IMR-90 (cell line): ENCODE data around the gene CLEC4G. TPM values are rescaled to one million over a fixed set of nuclear protein-coding genes. Genes with fewer than 3 reads are reported as not detected.

Source experiments
- ATAC-seq: fragments of 200-7000 bp; cut with Tn5 transposase; 2 replicates; pipeline ENCODE4 v1.9.1; 2020; ENCODE audit warnings: low read depth, mild to moderate bottlenecking, moderate library complexity
- BruUV-seq: library from RNA; stranded (reverse); fragments of 400-500 nt; replicated peaks from 2 replicates; lab custom pipeline; 2021; lab: Mats Ljungman, UMichigan
- CTCF ChIA-PET: fragments of 300-600 bp; formaldehyde crosslinking; extraction: SDS; loops from one replicate; lab custom pipeline; 2021; ENCODE audit warnings: antibody characterized with exemption; lab: Yijun Ruan, JAX
- POLR2A ChIA-PET: fragments of 300-600 bp; sonication (Branson Sonifier 250); formaldehyde crosslinking; loops from one replicate; lab custom pipeline; 2022; ENCODE audit warnings: antibody characterized with exemption; ENCODE audit not compliant: unreplicated experiment; lab: Charles Lee
- DNase-seq: peaks from one replicate; pipeline ENCODE4 v3.0.0; 2013
- H2AFZ ChIP-seq: replicated peaks from 2 replicates; pipeline ENCODE3; 2013; ENCODE audit warnings: low read length, mild to moderate bottlenecking; ENCODE audit not compliant: poor library complexity
- H2AK5ac ChIP-seq: 2 replicates; pipeline ENCODE4 v1.6.1; 2013; ENCODE audit warnings: low read depth, low read length, inconsistent platforms
- H2AK9ac ChIP-seq: replicated peaks from 2 replicates; pipeline ENCODE3; 2013; ENCODE audit warnings: mild to moderate bottlenecking, low read depth, low read length, moderate library complexity; ENCODE audit not compliant: poor library complexity
- H2BK120ac ChIP-seq: 2 replicates; pipeline ENCODE4 v1.6.1; 2013; ENCODE audit warnings: low read depth, low read length, inconsistent platforms
- H2BK15ac ChIP-seq: 3 replicates; pipeline ENCODE4 v1.6.1; 2013; ENCODE audit warnings: low read depth, low read length, inconsistent platforms
- H2BK20ac ChIP-seq: 2 replicates; pipeline ENCODE4 v1.6.1; 2013; ENCODE audit warnings: low read depth, mild to moderate bottlenecking, inconsistent platforms, low read length, moderate library complexity
- H2BK5ac ChIP-seq: 2 replicates; pipeline ENCODE4 v1.6.1; 2013; ENCODE audit warnings: mild to moderate bottlenecking, low read depth, low read length, inconsistent platforms; ENCODE audit not compliant: poor library complexity, severe bottlenecking
- H3K14ac ChIP-seq: replicated peaks from 2 replicates; pipeline ENCODE4 v1.6.1; 2013; ENCODE audit warnings: low read depth, low read length, inconsistent platforms
- H3K18ac ChIP-seq: 2 replicates; pipeline ENCODE4 v1.6.1; 2013; ENCODE audit warnings: low read depth, low read length, control low read depth
- H3K23ac ChIP-seq: 2 replicates; pipeline ENCODE4 v1.6.1; 2013; ENCODE audit warnings: low read depth, low read length, inconsistent platforms
- H3K27ac ChIP-seq: 2 replicates; pipeline ENCODE4 v1.5.1; 2013; ENCODE audit warnings: mild to moderate bottlenecking, control low read depth, low read length; ENCODE audit not compliant: insufficient read depth
- H3K27me3 ChIP-seq: 2 replicates; pipeline ENCODE4 v1.6.1; 2013; ENCODE audit warnings: low read length; ENCODE audit not compliant: control insufficient read depth, insufficient read depth
- H3K36me3 ChIP-seq: 2 replicates; pipeline ENCODE4 v1.6.1; 2013; ENCODE audit warnings: low read length, mixed read lengths; ENCODE audit not compliant: control insufficient read depth, insufficient read depth
- H3K4ac ChIP-seq: 2 replicates; pipeline ENCODE4 v1.6.1; 2013; ENCODE audit warnings: low read depth, low read length, inconsistent platforms
- H3K4me1 ChIP-seq: 2 replicates; pipeline ENCODE4 v1.6.1; 2013; ENCODE audit warnings: low read length, mixed read lengths; ENCODE audit not compliant: control insufficient read depth, insufficient read depth
- H3K4me2 ChIP-seq: 2 replicates; pipeline ENCODE4 v1.6.1; 2013; ENCODE audit warnings: low read depth, mild to moderate bottlenecking, control low read depth, low read length, moderate library complexity
- H3K4me3 ChIP-seq: 2 replicates; pipeline ENCODE4 v1.5.1; 2013; ENCODE audit warnings: low read depth, mild to moderate bottlenecking, control low read depth, low read length, moderate library complexity; ENCODE audit not compliant: insufficient read depth
- H3K56ac ChIP-seq: 2 replicates; pipeline ENCODE4 v1.6.1; 2013; ENCODE audit warnings: low read length, inconsistent platforms; ENCODE audit not compliant: insufficient read depth; ENCODE audit errors: extremely low read depth
- H3K79me1 ChIP-seq, 2 experiments: 2 replicates each; pipeline ENCODE4 v1.6.1; 2013; ENCODE audit warnings: low read length in 2 of 2, inconsistent platforms in 1 of 2, low read depth in 1 of 2
- H3K9ac ChIP-seq: 2 replicates; pipeline ENCODE4 v1.6.1; 2013; ENCODE audit warnings: low read depth, low read length, control low read depth
- H3K9me1 ChIP-seq: 2 replicates; pipeline ENCODE4 v1.6.1; 2013; ENCODE audit warnings: low read length, inconsistent platforms; ENCODE audit not compliant: insufficient read depth
- H3K9me3 ChIP-seq: 2 replicates; pipeline ENCODE4 v1.6.1; 2013; ENCODE audit warnings: low read length; ENCODE audit not compliant: control insufficient read depth, insufficient read depth
- H4K20me1 ChIP-seq: 2 replicates; pipeline ENCODE4 v1.6.1; 2013; ENCODE audit warnings: low read length, inconsistent platforms; ENCODE audit not compliant: insufficient read depth
- H4K5ac ChIP-seq: 2 replicates; pipeline ENCODE4 v1.6.1; 2013; ENCODE audit warnings: mild to moderate bottlenecking, low read depth, low read length, control low read depth
- H4K8ac ChIP-seq, 2 experiments: 2 replicates each; pipeline ENCODE4 v1.6.1; 2013; ENCODE audit warnings: low read depth in 2 of 2, low read length in 2 of 2, control low read depth in 1 of 2, inconsistent platforms in 1 of 2
- H4K91ac ChIP-seq: 2 replicates; pipeline ENCODE4 v1.6.1; 2013; ENCODE audit warnings: low read depth, low read length, inconsistent platforms; ENCODE audit not compliant: insufficient read depth
- FOS ChIP-seq: fragments of 150-350 bp; IDR thresholded peaks from 2 replicates; pipeline ENCODE4 v1.6.1; 2016; ENCODE audit warnings: low read depth, low read length
- MAFK ChIP-seq: IDR thresholded peaks from 2 replicates; pipeline ENCODE4 v1.6.1; 2012; ENCODE audit warnings: low read depth, low read length, improper control_type of control experiment
- MAZ ChIP-seq: IDR thresholded peaks from 2 replicates; pipeline ENCODE4 v1.6.1; 2012; ENCODE audit warnings: low read depth, mild to moderate bottlenecking, low read length, improper control_type of control experiment, moderate library complexity, borderline replicate concordance
- MXI1 ChIP-seq: IDR thresholded peaks from 2 replicates; pipeline ENCODE4 v1.6.1; 2012; ENCODE audit warnings: low read depth, mild to moderate bottlenecking, low read length, moderate library complexity, borderline replicate concordance
- NFE2L2 ChIP-seq: fragments of 150-350 bp; IDR thresholded peaks from 2 replicates; pipeline ENCODE4 v1.6.1; 2016; ENCODE audit warnings: low read depth, mild to moderate bottlenecking, low read length
- POLR2A ChIP-seq: IDR thresholded peaks from 2 replicates; pipeline ENCODE4 v1.6.1; 2012; ENCODE audit warnings: mild to moderate bottlenecking, low read depth, low read length
- RAD21 ChIP-seq: IDR thresholded peaks from 2 replicates; pipeline ENCODE4 v1.6.1; 2012; ENCODE audit warnings: low read length, improper control_type of control experiment
- RCOR1 ChIP-seq: IDR thresholded peaks from 2 replicates; pipeline ENCODE4 v1.6.1; 2012; ENCODE audit warnings: mild to moderate bottlenecking, low read length, improper control_type of control experiment; ENCODE audit not compliant: insufficient replicate concordance
- RFX5 ChIP-seq: IDR thresholded peaks from 2 replicates; pipeline ENCODE4 v1.8.0; 2012; ENCODE audit warnings: low read depth, mild to moderate bottlenecking, low read length, moderate library complexity
- SMC3 ChIP-seq: fragments of 150-350 bp; IDR thresholded peaks from 2 replicates; pipeline ENCODE4 v1.6.1; 2016; ENCODE audit warnings: low read depth, mild to moderate bottlenecking, antibody characterized with exemption, low read length, moderate library complexity
- WGBS, 2 experiments: methylation state at CpG; one replicate each; pipeline versions ENCODE4 v1.1.5 to v1.1.7; 2013; ENCODE audit warnings: missing lambda C conversion rate in 2 of 2; ENCODE audit not compliant: insufficient read length in 1 of 2; ENCODE audit errors: extremely low coverage in 2 of 2; 5-methylcytosine and 5-hydroxymethylcytosine counted together
- dilution Hi-C: fragments of 300-500 bp; cut with HindIII; formaldehyde crosslinking; loops from one replicate; pipeline ENCODE4 v1.14.3; 2018; ENCODE audit warnings: low sequenced_read_pairs; ENCODE audit not compliant: unreplicated experiment
- in situ Hi-C: fragments of 300-500 bp; cut with MboI; formaldehyde crosslinking; loops from 3 replicates; pipeline ENCODE4 v1.14.3; 2019; ENCODE audit warnings: low sequenced_read_pairs, inconsistent platforms, mixed read lengths
- intact Hi-C: fragments of 100-400 bp; cut with micrococcal nuclease; formaldehyde crosslinking; loops from 2 replicates; pipeline ENCODE4 v1.10.0; 2022
- polyA plus RNA-seq, 3 experiments: library from polyadenylated mRNA; depleted of rRNA; stranded (reverse); fragments of >200 nt; gene quantifications; 2 replicates each; pipeline ENCODE4 v1.2.3, GENCODE V29; 2012; ENCODE audit warnings: low replicate concordance in 1 of 3
- total RNA-seq: library from RNA; depleted of rRNA; stranded (reverse); fragments of >200 nt; gene quantifications from 2 replicates; pipeline ENCODE4 v1.2.3, GENCODE V29; 2012
- TF ChIP-seq, protein P1 (sequence below): conservative IDR thresholded peaks from 2 replicates; pipeline ENCODE4 v1.5.1; 2012; ENCODE audit warnings: mild to moderate bottlenecking, low read depth, low read length, improper control_type of control experiment
- TF ChIP-seq, protein P2 (sequence below): fragments of 150-350 bp; IDR thresholded peaks from 2 replicates; pipeline ENCODE4 v1.6.1; 2016; ENCODE audit warnings: low read depth, mild to moderate bottlenecking, low read length, moderate library complexity, borderline replicate concordance

CLEC4G gene
- total and polyA plus RNA-seq, 2 of the 4 experiments (the other 2 are of a cell fraction): not detected

DNA sequence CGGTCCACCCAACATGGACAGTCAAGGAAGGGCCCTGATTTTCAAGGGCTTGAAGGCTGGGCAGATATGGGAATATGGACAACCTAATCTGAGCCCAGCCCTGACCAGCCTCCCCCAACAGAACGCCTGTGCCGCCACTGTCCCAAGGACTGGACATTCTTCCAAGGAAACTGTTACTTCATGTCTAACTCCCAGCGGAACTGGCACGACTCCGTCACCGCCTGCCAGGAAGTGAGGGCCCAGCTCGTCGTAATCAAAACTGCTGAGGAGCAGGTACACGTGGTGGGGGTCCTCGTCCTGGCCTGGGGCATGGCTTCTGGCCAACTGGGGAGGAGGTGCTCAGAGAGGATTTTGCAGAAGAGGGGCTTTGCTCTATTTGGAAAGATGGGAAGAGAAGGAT, 34.6 kb upstream of the CLEC4G start:
- dilution Hi-C loops: no loop called here

More for the DNA sequence above, 34.6 kb upstream of the CLEC4G start:
- TF ChIP-seq, protein P1, sequence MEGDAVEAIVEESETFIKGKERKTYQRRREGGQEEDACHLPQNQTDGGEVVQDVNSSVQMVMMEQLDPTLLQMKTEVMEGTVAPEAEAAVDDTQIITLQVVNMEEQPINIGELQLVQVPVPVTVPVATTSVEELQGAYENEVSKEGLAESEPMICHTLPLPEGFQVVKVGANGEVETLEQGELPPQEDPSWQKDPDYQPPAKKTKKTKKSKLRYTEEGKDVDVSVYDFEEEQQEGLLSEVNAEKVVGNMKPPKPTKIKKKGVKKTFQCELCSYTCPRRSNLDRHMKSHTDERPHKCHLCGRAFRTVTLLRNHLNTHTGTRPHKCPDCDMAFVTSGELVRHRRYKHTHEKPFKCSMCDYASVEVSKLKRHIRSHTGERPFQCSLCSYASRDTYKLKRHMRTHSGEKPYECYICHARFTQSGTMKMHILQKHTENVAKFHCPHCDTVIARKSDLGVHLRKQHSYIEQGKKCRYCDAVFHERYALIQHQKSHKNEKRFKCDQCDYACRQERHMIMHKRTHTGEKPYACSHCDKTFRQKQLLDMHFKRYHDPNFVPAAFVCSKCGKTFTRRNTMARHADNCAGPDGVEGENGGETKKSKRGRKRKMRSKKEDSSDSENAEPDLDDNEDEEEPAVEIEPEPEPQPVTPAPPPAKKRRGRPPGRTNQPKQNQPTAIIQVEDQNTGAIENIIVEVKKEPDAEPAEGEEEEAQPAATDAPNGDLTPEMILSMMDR: no peak
- TF ChIP-seq RAD21 (no peak), MAZ (no peak), RCOR1 (no peak), NFE2L2 (no peak), SMC3 (no peak), MAFK (no peak), RFX5 (no peak), FOS (no peak), MXI1 (no peak), POLR2A (no peak)
- TF ChIP-seq, protein P2, sequence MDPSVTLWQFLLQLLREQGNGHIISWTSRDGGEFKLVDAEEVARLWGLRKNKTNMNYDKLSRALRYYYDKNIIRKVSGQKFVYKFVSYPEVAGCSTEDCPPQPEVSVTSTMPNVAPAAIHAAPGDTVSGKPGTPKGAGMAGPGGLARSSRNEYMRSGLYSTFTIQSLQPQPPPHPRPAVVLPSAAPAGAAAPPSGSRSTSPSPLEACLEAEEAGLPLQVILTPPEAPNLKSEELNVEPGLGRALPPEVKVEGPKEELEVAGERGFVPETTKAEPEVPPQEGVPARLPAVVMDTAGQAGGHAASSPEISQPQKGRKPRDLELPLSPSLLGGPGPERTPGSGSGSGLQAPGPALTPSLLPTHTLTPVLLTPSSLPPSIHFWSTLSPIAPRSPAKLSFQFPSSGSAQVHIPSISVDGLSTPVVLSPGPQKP: no peak
- no TSS peak for BruUV-seq
- Histone ChIP-seq H3K4ac (no peak overlapping the region), H4K20me1 (no peaks in the 10 kb centered on the region), H3K9me1 (no peaks in the 10 kb centered on the region), H3K14ac (no peak overlapping the region), H3K4me1 (no peaks in the 10 kb centered on the region), H3K36me3 (no peaks in the 10 kb centered on the region), H2AFZ (no peak overlapping the region), H2AK9ac (no peak overlapping the region), H3K18ac (no peak overlapping the region), H3K4me2 (no peak overlapping the region), H3K9me3 (no peaks in the 10 kb centered on the region), H2BK15ac (no peak overlapping the region), H2BK5ac (no peak overlapping the region), H3K27ac (no peak overlapping the region), H3K9ac (no peak overlapping the region), H3K23ac (no peak overlapping the region), H4K5ac (no peak overlapping the region), H2AK5ac (no peak overlapping the region), H3K4me3 (no peak overlapping the region), H3K79me1 (no peaks in the 10 kb centered on the region), H3K56ac (no peak overlapping the region), H3K27me3 (peaks cover 10% of the 10 kb centered on the region; the same call in 1 of the 2 replicates), H2BK120ac (no peak overlapping the region), H2BK20ac (no peak overlapping the region), H4K91ac (no peak overlapping the region), H4K8ac (no peak overlapping the region)
- POLR2A ChIA-PET: no interaction called here
- ATAC-seq (no peak), DNase-seq (no peak)
- 73% methylated on average over 7 of the region's 11 CpGs; no CpG with 5 or more reads in 1 of the 2 experiments for WGBS, 2 experiments
- CTCF ChIA-PET: no interaction called here
- in situ Hi-C loops: no loop called here
- intact Hi-C loops: no loop called here
